K562 (cell line): Measurements from ENCODE around the gene SLC34A3. TPM values are rescaled to one million over a fixed set of nuclear protein-coding genes. Genes with fewer than 3 reads are reported as not detected.

Experiments used
- BRF1 ChIP-seq: IDR thresholded peaks from 3 replicates; pipeline ENCODE4 v1.6.1; 2011; ENCODE audit warnings: borderline replicate concordance, mild to moderate bottlenecking; ENCODE audit not compliant: insufficient read length; ENCODE audit errors: extremely low read depth
- HINFP ChIP-seq: fragments of 450-650 bp; conservative IDR thresholded peaks from 2 replicates; pipeline ENCODE4 v1.6.1; 2016; ENCODE audit warnings: missing genetic modification characterization, low read depth, mild to moderate bottlenecking, control low read depth, missing compliant biosample characterization
- KDM2B ChIP-seq: fragments of 250-450 bp; sonication (Bioruptor Pico); IDR thresholded peaks from 2 replicates; pipeline ENCODE4 v1.8.0; 2021; ENCODE audit warnings: mild to moderate bottlenecking, moderate library complexity
- MAFK ChIP-seq: IDR thresholded peaks from 2 replicates; pipeline ENCODE4 v1.6.1; 2011; ENCODE audit warnings: low read length, improper control_type of control experiment
- MCM7 ChIP-seq, 2 experiments: fragments of 450-650 bp; IDR thresholded peaks; 2 replicates each; pipeline ENCODE4 v1.6.1; 2016 to 2018
- MNT ChIP-seq, 2 experiments: fragments of 450-650 bp; conservative IDR thresholded peaks; 2 replicates each; pipeline ENCODE4 v1.6.1; 2017; ENCODE audit warnings: mild to moderate bottlenecking in 2 of 2, moderate library complexity in 2 of 2
- NEUROD1 ChIP-seq: fragments of 150-350 bp; IDR thresholded peaks from 2 replicates; pipeline ENCODE4 v1.6.1; 2014; ENCODE audit warnings: borderline replicate concordance, low read length, low read depth; ENCODE audit not compliant: partially characterized antibody
- NR0B1 ChIP-seq: fragments of 450-650 bp; IDR thresholded peaks from one replicate; pipeline ENCODE4 v1.6.1; 2018; ENCODE audit warnings: mild to moderate bottlenecking, moderate library complexity; ENCODE audit not compliant: partially characterized antibody
- PBX2 ChIP-seq, 2 experiments: IDR thresholded peaks in 1 of 2; conservative IDR thresholded peaks in 1 of 2; 2 replicates each; pipeline ENCODE4 v1.6.1; 2016; ENCODE audit warnings: low read depth in 2 of 2, mild to moderate bottlenecking in 1 of 2, missing compliant biosample characterization in 1 of 2, missing genetic modification characterization in 1 of 2, moderate library complexity in 1 of 2
- RUNX1 ChIP-seq: sonication (generic); IDR thresholded peaks from 2 replicates; pipeline ENCODE4 v1.6.1; 2016; ENCODE audit warnings: antibody characterized with exemption, low read depth
- TEAD1 ChIP-seq, 2 experiments: fragments of 450-650 bp in 1 of 2; sonication (generic) in 1 of 2; formaldehyde crosslinking; IDR thresholded peaks; 2 replicates each; pipeline versions ENCODE4 v1.4.0 to v1.8.0; 2020 to 2022; ENCODE audit warnings: mild to moderate bottlenecking in 2 of 2, missing genetic modification reagents in 1 of 2
- THRAP3 ChIP-seq: fragments of 450-650 bp; IDR thresholded peaks from 2 replicates; pipeline ENCODE4 v1.6.1; 2016; ENCODE audit warnings: mild to moderate bottlenecking, inconsistent platforms, borderline replicate concordance
- YY1 ChIP-seq, 3 experiments: IDR thresholded peaks; 2 replicates each; pipeline ENCODE4 v1.6.1; 2011; ENCODE audit warnings: low read length in 2 of 3, mild to moderate bottlenecking in 2 of 3, moderate library complexity in 2 of 3, borderline replicate concordance in 1 of 3, control low read depth in 1 of 3, low read depth in 1 of 3; ENCODE audit not compliant: insufficient read depth in 3 of 3, insufficient replicate concordance in 2 of 3, control insufficient read depth in 1 of 3, insufficient read length in 1 of 3; ENCODE audit errors: extremely low read depth in 1 of 3
- ZNF133 ChIP-seq: fragments of 250-450 bp; sonication (Bioruptor Pico); IDR thresholded peaks from 2 replicates; pipeline ENCODE4 v1.4.0; 2020; ENCODE audit warnings: mild to moderate bottlenecking
- ZNF143 ChIP-seq: sonication (generic); formaldehyde crosslinking; IDR thresholded peaks from 2 replicates; pipeline ENCODE4 v1.9.0; 2022; ENCODE audit warnings: mild to moderate bottlenecking, missing genetic modification reagents
- ZNF511 ChIP-seq: sonication (generic); formaldehyde crosslinking; IDR thresholded peaks from 2 replicates; pipeline ENCODE4 v1.8.0; 2022; ENCODE audit warnings: mild to moderate bottlenecking, missing genetic modification reagents
- polyA plus RNA-seq, 8 experiments: library from polyadenylated mRNA; depleted of rRNA in 4 of 8; stranded (reverse) in 5 of 8; unstranded in 3 of 8; fragments of >200 nt; fragmentation: Nextera tagmentation in 2 of 8; fragmentation: Illumina TruSeq in 1 of 8; extraction: Ambion mirVana in 2 of 8; extraction: Trizol in 1 of 8; gene quantifications; 2 replicates each; pipeline versions ENCODE4 v1.2.1 to v1.2.3, GENCODE V29; 2011 to 2014; ENCODE audit warnings: inconsistent platforms in 1 of 8, missing spikeins in 1 of 8
- total RNA-seq, 7 experiments: library from RNA; depleted of rRNA in 6 of 7; stranded (reverse); fragments of >200 nt in 6 of 7; fragmentation: Illumina TruSeq in 2 of 7; extraction: Trizol in 2 of 7; gene quantifications; 2 replicates each; pipeline versions ENCODE4 v1.2.1 to v1.2.3, GENCODE V29; 2011 to 2021; ENCODE audit warnings: low replicate concordance in 1 of 7

The SLC34A3 gene
- total and polyA plus RNA-seq, 9 of the 15 experiments (the other 6 are each of a cell fraction or from before 2014, with no cell fraction given): not detected

GRCh38 chr9:137223078-137223970 lies 7.4 kb upstream of the SLC34A3 start (continued):
- TF ChIP-seq MNT (conservative IDR thresholded peaks at IDR 0.05): peak; percentile 72 to 77
- TF ChIP-seq MCM7 (IDR thresholded peaks at IDR 0.05): no peak
- TF ChIP-seq RUNX1: 0 out of 2 replicates have a peak, but pooled peaks have one; percentile 56
- no peak for TF ChIP-seq MAFK
- TF ChIP-seq PBX2 (CRISPR knock-in tag; IDR thresholded peaks at IDR 0.05; ENCODE audit: low read depth): no peak
- peak; percentile 74 for TF ChIP-seq PBX2 (tag; conservative IDR thresholded peaks at IDR 0.05; ENCODE audit: low read depth)
- TF ChIP-seq BRF1: no peak
- TF ChIP-seq NR0B1: no peak
- 0 out of 2 replicates have a peak, but pooled peaks have one; percentile 48 for TF ChIP-seq KDM2B (CRISPR knock-in tag)
- no peak for TF ChIP-seq HINFP (tag)
- peak; percentile 75 for TF ChIP-seq ZNF143 (CRISPR knock-in tag)
- no peak for TF ChIP-seq THRAP3
- 0 out of 4 replicates have a peak, but pooled peaks of 1 of the 2 experiments have one; percentile 12 for TF ChIP-seq TEAD1 (CRISPR knock-in tag; IDR thresholded peaks at IDR 0.05)
- TF ChIP-seq ZNF511 (CRISPR knock-in tag): peak; percentile 72; the same call in 1 of the 2 replicates
- peak; percentile 96 for TF ChIP-seq NEUROD1
- TF ChIP-seq YY1 (IDR thresholded peaks at IDR 0.05; ENCODE audit: borderline replicate concordance in 1 of 3, control insufficient read depth in 1 of 3, extremely low read depth in 1 of 3, insufficient read depth in 3 of 3, insufficient read length in 1 of 3, insufficient replicate concordance in 2 of 3, low read depth in 1 of 3, low read length in 2 of 3): peak in 2 of 3 experiments; percentile 82 to 83
- TF ChIP-seq ZNF133: no peak
